ENCODE results near the gene SRGN. TPM values are rescaled to one million over a fixed set of nuclear protein-coding genes. Genes with fewer than 3 reads are reported as not detected.

The SRGN gene
- polyA plus RNA-seq, 5 donors = 25.5 to 37.5 (median 31.3) TPM

DNA sequence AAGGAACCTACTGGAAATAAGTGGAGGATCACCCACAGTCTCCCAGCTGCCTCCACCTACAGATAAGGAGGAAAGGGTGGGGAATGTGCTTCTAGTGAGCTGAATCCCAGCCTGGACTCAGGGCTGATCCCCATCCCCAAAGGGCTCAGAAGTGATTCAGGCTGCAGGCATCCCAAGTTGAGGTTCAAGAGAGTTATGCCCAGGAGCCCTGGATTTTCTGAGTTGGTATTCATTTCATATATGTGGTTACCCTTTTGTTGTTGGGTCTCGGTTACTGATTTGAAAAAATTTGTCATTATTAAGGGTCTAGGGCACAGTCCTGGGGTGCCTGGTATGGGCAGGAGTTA is 30.0 kb upstream of the SRGN start:
- no peak for DNase-seq

DNA sequence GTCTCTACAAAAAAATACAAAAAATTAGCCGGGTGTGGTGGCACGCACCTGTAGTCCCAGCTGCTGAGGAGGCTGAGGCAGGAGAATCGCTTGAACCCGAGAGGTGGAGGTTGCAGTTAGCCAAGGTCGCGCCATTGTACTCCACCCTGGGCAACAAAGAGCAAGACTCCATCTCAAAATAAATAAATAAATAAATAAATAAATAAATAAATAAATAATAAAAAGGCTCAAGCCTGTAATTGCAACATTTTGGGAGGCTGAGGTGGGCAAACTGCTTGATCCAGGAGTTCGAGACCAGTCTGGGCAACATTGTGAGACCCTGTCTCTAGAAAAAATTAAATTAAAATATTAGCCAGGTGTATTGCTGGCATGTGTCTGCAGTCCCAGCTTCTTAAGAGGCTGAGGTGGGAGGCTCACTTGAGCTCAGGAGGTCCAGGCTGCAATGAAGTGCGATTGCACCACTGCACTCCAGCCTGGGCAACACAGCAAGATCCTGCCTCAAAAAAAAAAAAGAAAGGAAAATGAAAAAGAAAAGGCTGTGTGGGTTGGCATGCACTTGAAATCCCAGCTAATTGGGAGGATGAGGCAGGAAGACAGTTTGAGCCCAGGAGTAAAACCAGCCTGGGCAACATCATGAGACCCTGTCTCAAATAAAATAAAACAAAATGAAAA is 27.6 kb upstream of the SRGN start:
- DNase-seq = no peak

DNA sequence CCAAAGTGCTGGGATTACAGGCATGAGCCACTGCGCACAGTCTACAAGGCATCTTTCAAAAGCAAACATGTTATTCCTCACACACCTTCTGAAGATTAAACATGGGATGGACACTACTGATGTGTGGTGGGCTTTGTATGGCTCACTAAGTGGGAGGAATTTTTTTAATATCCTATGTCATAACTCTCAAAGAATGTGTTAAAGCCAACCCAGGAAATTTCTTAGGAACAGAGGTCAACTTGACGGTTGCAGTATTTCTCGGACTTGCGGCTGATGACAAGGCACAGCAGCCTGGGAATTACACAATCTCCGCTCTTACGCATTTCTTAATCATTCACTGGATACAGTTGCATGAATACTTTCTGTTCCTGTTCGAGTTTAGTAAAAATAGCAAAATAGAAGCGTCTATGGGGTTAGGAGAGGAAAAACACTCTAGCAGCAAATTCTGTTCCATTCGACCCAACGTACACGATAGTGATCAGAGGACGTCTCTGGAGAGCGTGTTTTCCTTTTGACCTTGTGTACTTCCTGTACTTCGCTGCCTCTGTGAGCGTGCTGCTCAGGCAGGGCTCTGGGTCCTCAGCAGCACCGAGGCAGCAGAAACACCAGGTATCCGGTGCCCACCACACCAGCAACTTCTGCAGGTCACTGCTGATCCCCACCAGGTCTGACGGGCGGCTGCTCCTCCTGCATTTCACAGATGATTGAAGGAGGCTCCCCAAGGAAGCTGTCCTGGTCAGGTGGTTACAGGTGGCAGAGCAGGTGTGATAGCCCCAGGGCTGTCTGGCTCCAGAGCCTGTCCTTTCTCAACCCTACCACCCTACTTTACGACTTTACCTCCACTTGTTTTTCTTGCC is 26.4 kb upstream of the SRGN start:
- DNase-seq = peak; percentile 69 to 71

DNA sequence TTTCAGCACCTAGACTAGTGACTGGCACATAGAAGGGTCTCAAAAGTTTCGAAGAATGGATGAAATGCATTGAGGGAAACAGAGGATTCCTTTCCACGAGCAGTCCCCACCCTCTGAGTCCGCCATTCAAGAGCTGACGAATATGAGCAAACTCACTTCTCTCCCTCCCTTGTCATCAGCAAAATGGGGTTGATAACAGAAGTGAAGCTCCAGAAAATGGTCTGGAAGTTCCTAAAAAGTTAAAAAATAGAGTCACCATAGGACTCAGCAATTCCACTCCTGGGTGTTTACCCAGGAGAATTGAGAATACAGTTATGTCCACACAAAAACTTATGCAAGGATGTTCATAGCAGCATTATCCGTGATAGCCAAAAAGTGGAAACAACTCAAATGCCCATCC is 25.0 kb upstream of the SRGN start:
- no peak for DNase-seq

DNA sequence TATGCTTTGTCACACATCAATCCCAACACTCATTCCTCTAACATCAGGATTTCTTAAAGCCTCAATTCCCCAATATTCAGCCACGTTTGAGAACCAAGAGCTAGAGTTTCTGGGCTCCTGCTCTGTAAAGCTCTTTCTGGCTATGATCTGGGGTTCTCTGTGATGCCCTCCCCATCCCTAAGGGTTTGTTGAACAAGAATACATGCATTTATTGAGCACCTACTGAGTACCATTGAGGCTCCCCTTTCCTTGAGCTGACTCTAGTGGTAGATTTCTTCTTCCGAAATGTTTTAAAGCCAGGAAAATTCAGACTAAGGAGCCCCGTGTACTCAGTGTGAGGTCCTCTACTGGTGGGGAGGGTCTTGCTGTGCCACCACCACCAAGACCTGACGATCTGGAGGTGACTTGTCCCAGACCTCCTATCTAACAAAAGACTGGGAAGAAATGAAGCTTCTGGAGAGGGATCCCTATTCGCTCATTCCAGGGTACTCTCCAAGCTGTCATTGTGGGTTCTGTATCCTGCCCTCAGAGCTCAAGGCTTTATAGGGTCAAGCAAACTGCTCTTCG is 23.1 kb upstream of the SRGN start:
- DNase-seq = no peak

DNA sequence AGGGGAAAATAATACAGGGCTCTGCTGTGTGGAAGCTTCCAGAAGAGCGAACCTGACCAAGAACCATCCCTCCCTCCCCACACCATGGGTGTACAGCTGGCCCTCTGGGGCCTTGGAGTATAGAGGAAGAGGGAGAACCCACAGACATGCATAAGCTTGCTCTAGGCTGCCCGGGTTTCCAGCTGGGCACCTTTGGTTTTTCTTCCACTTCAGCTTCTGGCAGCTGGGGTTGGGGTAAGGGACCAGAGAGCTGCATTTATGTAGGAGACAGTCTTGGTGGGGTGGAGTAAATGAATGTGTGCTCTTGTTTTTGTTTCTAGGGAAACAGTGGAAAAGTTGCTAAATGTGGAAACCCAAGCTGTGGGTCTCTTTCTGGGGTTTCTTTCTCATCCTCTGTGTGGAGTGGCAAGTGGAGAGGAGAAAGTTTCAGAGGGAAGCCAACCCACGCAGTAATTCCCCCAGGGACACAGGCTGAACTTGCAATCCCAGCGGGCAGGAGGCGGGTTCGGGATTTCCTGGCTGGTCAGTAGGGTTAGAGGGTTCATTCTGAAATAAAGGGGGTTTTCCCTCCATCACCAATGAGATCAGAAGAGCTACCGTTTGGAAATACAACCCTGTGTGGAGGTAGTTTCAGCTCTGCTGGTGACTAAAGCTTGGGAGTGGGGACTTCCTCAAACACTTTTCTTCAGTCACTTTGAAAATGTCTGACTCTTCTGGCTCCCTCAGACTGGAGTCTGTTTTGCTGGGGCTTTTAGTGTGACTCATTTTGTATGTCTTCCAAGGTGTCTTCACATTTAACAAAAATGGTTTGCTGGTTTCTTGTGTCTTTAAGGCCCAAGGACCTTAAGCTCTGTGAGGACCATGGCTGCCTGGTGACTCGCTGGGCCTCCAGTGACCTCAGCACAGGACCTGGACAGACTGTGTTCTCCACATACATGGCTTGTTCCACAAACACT is 22.2 kb upstream of the SRGN start:
- DNase-seq = no peak

DNA sequence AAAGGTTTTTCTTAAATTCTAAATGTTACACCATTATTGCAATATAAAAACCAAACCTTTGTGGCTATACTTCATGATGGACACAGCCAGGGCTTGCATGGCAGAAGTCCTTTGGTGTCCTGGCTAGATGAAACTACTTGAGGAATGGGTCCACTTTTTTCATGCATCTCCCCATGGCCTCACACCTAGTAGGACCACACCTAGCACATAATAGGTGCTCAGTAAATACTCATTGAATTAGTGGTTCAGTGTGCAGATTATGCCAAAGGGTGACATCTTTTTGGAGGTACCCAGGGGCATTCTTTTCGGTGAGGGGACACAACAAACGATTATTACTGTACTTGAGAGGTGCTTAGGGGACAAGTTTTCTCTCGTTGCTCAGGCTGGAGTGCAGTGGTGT is 20.7 kb upstream of the SRGN start:
- DNase-seq = no peak

DNA sequence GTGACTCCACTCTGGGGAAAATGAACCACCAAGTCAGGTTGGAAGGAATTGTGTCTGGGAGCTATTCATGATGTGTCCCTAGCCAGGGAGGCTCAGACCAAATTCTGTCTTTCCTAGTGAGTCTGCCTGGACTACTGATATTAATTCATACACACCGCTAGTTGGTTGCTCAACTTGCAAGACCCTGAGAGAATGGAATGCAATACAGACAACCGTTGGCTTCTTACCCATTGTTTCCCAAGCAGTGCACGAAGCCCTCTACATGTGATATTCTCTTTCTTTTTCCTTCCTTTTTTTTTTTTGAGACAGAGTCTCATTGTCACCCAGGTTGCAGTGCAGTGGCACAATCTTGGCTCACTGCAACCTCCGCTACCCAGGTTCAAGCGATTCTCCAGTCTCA is 19.4 kb upstream of the SRGN start:
- no peak for DNase-seq

DNA sequence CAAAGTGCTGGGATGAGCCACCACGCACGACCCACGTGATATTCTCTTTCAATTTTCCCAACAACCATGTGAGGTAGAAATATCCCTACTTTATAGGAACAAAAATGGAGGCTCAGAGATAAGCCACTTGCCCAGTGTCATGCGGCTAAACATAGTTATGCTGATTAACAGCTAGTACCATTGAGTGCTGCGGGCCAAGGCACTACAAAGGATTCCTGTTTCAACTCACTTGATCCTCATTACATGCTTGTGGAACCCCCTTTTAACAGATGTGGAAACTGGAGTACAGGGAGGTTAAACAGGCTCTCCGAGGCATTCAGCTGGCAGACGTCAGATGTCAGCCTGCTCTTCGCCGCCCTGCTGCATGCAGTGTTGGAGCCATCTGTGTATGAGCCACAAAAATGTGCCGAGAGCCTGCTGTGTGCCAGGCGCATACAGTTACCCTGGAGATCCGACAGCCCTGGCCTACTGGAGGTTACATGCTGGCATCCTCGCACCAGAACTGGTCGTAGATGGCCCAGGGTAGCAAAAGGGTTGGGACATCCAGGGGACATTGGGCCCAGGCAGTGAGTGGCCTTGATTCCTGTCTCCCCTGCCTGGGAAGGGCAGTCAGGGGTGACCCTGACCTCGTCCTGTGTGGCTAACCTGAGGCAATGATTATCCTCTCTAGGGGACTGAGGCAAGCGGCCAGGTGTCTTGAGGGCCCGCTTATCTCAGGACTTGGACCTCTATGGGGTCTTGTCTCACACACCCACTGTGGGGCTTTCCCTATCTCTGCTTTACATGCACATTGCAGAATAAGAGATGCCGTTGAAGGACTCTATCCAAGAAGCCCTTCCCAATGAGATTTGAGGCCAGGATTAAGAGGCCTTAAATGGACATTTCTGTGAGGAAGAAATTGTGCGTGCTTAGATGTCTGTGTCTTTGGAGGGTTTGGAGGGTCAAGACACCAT is 18.5 kb upstream of the SRGN start:
- no peak for DNase-seq

DNA sequence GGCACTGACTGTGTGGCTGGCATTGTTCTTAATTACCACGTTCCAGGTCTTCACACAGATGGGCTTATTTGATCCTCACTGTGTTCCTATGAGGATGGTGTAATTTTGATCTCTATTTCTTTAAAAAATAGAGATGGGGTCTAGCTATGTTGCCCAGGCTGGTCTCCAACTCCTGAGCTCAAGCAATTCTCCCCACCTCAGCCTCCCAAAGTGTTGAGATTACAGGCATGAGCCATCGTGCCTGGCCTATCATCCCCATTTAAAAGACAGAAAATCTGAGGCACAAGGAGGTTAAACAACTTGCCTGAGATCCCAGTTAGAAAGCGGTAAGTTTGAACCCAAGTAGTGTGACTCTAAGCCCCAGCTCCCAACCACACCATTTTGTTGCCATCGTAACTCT is 17.0 kb upstream of the SRGN start:
- no peak for DNase-seq

DNA sequence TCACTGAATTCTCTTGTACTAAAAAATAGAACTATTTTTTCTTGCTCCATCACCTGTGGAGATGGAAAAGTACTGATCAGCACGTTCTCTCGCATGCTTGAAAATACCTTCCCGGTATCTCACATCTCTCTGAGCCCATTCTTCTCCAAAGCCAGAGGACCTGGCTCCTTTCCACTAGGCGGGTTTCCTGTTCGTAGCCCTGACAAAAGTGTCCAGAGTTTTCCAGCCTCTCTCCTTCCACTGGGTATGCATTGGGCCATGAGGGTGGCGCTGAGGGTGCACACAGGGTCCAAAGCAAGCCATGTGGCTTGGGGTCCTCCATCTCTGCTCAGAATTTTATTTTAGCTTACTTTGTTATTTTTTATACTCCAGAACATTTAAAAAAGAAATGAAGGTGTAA is 16.3 kb upstream of the SRGN start:
- DNase-seq = no peak

DNA sequence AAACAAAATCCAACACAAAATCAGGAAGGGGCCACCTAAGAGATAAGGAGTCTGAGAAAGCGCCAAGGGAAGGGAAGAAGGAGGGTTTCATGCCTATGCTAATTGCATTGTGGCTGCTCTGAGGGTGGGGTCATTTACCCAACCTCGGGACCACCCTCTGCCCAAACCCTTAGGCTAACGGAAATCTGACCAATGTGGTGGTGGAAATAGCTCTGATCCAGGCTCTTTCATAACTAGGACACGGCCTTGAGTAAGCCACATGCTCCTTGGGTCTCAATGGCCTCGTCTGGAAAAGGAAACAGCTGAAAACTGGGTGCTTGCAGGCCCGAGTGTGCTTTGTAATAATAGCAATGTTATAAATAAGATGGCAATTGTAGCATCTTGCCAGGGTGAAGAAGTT is 14.9 kb upstream of the SRGN start:
- no peak for DNase-seq

DNA sequence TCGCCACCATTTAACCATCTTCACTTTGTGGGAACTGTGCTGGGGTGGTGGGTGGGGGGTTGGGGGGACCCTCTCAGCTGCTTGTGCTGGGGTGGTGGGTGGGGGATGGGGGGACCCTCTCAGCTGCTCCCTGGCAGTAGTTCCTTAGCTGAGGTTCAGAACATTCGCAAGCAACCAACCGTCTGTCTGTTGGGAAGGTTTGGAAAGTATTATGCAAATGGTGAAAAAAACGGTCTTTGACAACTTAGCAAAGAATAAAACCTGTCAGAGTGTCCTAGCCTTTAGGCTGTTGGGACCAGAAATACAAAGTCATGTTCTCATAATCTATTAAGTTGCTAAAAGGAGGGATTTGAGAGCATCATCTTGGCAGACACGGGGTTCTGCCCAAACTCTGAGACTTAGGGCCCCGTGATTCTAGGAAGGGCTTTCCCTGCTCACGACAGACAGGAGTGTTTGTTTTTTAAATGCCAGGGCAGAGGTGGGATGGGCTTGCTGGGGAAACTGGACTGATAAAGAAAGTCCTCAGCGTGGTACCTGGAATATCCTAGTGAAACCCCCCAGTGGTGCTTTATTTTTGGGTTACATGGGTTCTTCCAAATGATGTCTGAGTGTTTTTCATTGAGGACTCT is 14.1 kb upstream of the SRGN start:
- no peak for DNase-seq

DNA sequence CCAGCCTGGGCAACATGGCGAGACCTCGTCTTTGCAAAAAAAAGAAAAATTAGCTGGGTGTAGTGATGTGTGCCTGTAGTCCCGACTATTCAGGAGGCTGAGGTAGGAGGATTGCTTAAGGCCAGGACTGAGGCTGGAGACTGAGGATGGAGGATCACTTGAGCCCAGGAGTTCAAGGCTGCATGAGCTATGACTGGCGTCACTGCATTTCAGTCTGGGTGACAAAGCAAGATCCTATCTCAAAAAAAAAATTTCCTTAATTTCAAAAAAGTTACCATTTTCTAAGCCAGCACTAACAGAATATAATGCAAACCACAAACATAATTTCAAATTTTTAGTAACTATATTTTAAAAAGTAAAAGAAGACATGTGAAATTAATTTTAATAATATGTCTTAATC is 13.4 kb upstream of the SRGN start:
- no peak for DNase-seq

DNA sequence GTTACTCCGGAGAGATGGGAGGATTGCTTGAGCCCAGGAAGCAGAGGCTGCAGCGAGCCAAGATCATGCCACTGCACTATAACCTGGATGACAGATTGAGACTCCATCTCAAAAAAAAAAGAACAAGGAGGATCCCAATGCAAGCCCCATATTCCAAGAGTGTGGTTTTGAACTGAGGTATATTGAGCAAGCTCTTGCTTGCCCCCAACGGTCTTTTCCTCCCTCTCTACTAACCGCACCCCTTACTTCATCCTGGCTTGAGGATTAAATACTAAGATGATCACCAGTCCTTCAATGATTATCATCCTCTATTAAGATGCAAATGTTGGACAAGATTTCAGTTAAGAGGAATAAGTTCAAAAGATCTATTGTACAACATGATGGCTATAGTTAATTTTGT is 12.5 kb upstream of the SRGN start:
- DNase-seq = no peak

DNA sequence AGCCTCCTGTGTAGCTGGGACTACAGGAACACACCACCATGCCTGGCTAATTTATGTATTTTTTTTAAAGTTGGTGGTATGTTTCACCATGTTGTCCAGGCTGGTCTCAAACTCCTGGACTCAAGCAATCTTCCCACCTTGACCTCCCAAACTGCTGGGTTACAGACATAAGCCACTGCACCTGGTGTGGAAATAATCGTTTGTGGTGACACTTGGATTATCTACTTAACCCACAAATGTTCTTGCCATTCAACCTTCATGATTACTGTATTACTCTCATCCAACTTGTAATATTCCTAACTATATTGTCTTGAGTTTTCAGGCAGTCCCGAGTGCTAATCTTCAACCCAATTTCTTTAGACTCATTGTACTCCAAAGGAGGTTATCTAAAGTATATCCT is 9.6 kb upstream of the SRGN start:
- no peak for DNase-seq

DNA sequence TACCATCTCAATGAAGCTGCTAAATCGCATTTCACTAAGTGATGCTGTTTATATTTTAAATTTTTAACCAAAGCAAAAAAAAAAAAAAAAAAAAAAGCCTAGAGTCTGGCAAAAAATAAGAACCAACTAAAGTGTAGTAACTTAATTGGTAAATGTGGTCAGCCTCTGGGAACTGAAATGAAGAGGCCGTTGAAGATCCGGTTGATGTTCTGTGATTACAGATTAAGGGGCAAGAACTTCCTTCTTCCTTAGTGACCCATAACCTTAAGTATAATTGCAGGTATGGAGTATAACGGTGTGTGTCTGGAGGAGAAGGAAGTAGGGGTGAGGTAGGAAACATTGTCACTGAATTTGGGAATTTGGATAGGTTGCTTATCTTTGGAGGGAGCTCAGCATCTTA is 7.7 kb upstream of the SRGN start:
- DNase-seq = no peak

DNA sequence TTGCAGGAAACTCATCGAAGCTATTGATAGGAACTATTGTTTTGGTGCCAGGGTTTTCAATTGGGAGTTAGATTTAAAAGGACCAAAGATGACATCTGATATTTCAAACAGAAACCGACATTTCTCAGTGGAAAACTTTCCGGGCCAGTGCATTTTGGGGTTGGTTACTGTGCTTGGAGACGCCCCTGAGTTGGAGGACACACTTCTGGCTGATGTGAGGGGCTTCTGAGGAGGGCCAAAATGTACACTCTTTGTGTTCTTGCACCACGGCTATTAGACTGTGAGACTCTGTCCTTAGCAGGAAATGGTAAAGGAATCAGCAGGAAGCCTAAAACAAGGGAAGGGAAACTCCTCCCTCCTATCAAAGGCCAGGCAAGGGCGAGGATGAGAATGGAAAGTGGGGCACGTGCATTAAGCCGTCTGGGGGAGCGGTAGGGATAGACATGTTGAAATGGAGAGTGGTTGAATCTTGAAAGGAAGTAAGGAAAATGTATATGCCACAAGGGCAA is 1.8 kb upstream of the SRGN start:
- no peak for DNase-seq

DNA sequence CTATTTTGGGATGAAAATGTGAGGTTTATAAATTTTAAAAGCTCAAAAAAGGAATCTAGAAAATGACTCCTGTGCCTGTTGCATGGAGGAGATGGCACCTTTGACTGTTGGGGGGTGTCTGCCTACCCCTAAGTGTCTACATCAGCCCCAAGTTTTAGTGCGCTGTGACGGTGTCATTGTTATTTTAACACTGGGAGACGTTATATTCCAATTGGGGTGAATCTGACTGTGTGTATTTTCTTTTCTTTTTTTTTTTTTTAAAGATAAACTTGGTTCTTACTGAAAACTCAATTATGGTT is 517 bp downstream of the SRGN start:
- DNase-seq = no peak

DNA sequence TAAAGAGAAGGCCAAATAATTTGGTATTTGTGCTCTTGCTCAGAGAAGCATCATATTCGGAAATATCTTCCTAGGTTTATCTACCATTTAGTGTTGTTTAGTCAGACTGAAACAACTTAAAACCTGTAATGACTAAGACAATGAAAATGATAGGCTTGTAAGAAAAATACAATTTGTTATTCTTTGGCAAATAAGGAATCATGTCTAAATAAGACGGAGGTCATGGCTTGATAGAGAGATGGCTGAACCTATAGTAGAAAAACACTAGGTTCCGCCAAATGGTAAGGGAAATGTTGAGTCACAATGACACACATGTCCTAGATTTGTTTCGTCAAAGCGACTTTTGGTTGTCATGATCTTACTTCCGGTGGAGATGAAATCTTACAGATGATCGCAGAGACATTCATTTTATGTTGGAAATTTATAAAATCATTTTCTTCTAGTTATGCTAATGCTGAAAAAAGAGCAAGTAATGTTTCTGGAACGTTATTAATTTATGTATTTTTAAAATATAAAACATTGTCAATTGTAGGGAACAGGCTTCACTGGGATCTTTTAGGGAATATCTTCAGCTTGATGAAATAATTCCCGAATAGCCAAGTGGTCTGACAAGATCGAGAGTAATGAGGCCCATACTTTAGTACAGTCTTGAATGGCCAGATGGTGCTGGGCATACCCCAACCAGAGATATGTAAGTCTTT is 1.0 kb downstream of the SRGN start:
- DNase-seq = no peak
